ENCODE data around the gene KRTAP5-8. TPM values are rescaled to one million over a fixed set of nuclear protein-coding genes. Genes with fewer than 3 reads are reported as not detected.
"Not testable (repeated sequence)": the region's sequence is repeated elsewhere in the genome, so short reads cannot be mapped to it uniquely, and the experiment has no call there.

The KRTAP5-8 gene
- total RNA-seq, 8 experiments from 2014 or later, result 0.11 to 0.81 (median 0.37) TPM; not detected in 1

- peak in 3 of 8 experiments; percentile 69 to 82 (median 82) for ATAC-seq (replicated peaks in 6 of 8)
- Histone ChIP-seq H3K27ac (no peak overlapping the region), H3K4me3 (no peak overlapping the region), H3K4me1 (replicated peaks in 1 of 2) (no peaks in the 10 kb centered on the region)
- in situ Hi-C loops (cut with MboI; ENCODE audit: low pct_unique_long_range_greater_than_20kb in 2 of 9, low sequenced_read_pairs in 9 of 9, unreplicated experiment in 9 of 9), result no loop called here
Observed at GRCh38 chr11:71557257-71557656, 19.4 kb downstream of the KRTAP5-8 start.

- in situ Hi-C loops (cut with MboI; ENCODE audit: low pct_unique_long_range_greater_than_20kb in 2 of 9, low sequenced_read_pairs in 9 of 9, unreplicated experiment in 9 of 9), result no loop called here
- Histone ChIP-seq H3K4me1 (replicated peaks in 1 of 2) (no peaks in the 10 kb centered on the region), H3K4me3 (no peak overlapping the region), H3K27ac (no peak overlapping the region)
- no peak for ATAC-seq (replicated peaks in 6 of 8)
- 14 to 100% (median 82%) methylated on average over 1 of the region's 1 CpG; no CpG with 5 or more reads in 4 of the 10 experiments for WGBS, 10 experiments
Observed at GRCh38 chr11:71558996-71559395, 21.2 kb downstream of the KRTAP5-8 start.

- no peak for ATAC-seq (replicated peaks in 6 of 8)
- in situ Hi-C loops (cut with MboI; ENCODE audit: low pct_unique_long_range_greater_than_20kb in 2 of 9, low sequenced_read_pairs in 9 of 9, unreplicated experiment in 9 of 9), result no loop called here
- Histone ChIP-seq H3K4me1 (replicated peaks in 1 of 2) (peaks cover 0 to 4% of the 10 kb centered on the region in 2 donors), H3K27ac (no peak overlapping the region), H3K4me3 (no peak overlapping the region)
Observed at GRCh38 chr11:71562120-71562519, 24.3 kb downstream of the KRTAP5-8 start.

GRCh38 chr11:71563406-71563805 lies 25.6 kb downstream of the KRTAP5-8 start:
- Histone ChIP-seq H3K27ac (no peak overlapping the region), H3K4me1 (replicated peaks in 1 of 2) (peaks cover 0 to 4% of the 10 kb centered on the region in 2 donors), H3K4me3 (no peak overlapping the region)
- WGBS, 10 experiments, result 11 to 52% (median 30%) methylated on average over 2 to 8 of the region's 8 CpGs
- in situ Hi-C loops (cut with MboI; ENCODE audit: low pct_unique_long_range_greater_than_20kb in 2 of 9, low sequenced_read_pairs in 9 of 9, unreplicated experiment in 9 of 9), result no loop called here
- ATAC-seq (replicated peaks in 6 of 8), result peak in 3 of 8 experiments; percentile 55 to 81 (median 71)

DNA sequence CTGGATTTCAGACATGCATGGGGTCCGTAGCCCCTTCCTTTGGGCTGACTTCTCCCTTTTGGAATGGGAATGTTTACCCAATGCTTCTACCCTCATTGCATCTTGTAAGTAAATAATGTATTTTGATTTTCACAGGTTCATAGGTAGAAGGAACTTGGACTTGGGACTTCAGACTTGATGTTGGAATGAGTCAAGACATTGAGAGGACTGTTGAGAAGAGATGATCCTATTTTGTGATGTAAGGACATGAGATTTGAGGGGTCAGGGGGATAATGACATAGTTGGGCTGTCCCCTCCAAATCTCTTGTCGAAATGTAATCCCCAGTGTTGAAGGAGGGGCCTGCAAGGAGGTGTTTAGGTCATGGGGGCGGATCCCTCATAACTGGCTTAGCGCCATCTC lies 26.6 kb downstream of the KRTAP5-8 start:
- Histone ChIP-seq H3K27ac (no peak overlapping the region), H3K4me1 (replicated peaks in 1 of 2) (peaks cover 0 to 4% of the 10 kb centered on the region in 2 donors), H3K4me3 (no peak overlapping the region)
- ATAC-seq (replicated peaks in 6 of 8), result no peak
- in situ Hi-C loops (cut with MboI; ENCODE audit: low pct_unique_long_range_greater_than_20kb in 2 of 9, low sequenced_read_pairs in 9 of 9, unreplicated experiment in 9 of 9), result no loop called here
- WGBS, 10 experiments, result 50 to 100% (median 60%) methylated on average over 1 of the region's 4 CpGs; no CpG with 5 or more reads in 5 of the 10 experiments

DNA sequence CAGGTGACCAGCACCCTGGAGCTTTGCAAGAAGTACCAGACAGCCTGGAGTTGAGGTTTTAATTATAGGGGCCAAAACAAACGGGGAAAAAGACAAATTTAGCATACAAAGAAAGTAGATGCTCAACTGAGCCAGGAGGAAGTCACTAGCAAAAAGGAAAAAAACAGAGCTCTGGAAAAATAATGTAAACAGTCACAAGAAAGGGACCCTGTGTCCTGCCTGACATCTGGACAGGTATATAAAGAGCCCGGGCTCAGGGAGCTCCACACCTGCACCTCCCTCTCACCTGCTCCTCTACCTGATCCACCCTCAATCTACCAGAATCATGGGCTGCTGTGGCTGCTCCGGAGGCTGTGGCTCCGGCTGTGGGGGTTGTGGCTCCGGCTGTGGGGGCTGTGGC lies 27.4 kb downstream of the KRTAP5-8 start, which contains the start of gene KRTAP5-10:
KRTAP5-10 (plus strand) TSS at position 301 of the 400 bp plus-strand sequence; CDS start at position 326, 25 bp downstream.
- Histone ChIP-seq H3K4me1 (replicated peaks in 1 of 2) (peaks cover 0 to 4% of the 10 kb centered on the region in 2 donors), H3K27ac (no peak within 1 kb of the TSS), H3K4me3 (no peak within 1 kb of the TSS)
- in situ Hi-C loops (cut with MboI; ENCODE audit: low pct_unique_long_range_greater_than_20kb in 2 of 9, low sequenced_read_pairs in 9 of 9, unreplicated experiment in 9 of 9), result no loop called here
- 0 to 79% (median 33%) methylated on average over 1 to 4 of the region's 5 CpGs; no CpG with 5 or more reads in 4 of the 10 experiments for WGBS, 10 experiments
- no peak for ATAC-seq (replicated peaks in 6 of 8)

DNA sequence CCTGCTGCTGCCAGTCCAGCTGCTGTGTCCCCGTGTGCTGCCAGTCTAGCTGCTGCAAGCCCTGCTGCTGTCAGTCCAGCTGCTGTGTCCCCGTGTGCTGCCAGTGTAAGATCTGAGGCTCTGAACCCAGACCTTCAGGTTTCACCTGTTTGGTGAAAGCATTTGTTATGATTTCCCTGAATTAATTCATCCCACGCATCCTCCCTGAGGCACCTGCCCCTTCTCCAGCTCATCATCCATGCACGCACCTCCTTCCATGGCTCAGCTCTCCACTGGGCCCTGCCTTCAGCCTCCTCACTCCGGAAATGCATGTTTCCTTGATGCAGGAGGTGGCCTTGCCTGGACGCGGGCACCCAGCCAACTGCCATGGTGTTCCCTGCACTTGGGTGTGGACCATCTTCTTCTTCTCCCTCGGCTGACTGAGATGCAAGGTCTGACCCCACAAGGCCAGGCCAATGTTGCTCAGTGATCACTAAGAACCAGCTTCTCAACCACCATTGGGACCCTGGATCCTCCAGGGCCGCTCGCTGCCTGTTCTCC lies 28.3 kb downstream of the KRTAP5-8 start:
- peaks cover 0 to 4% of the 10 kb centered on the region in 2 donors for H3K4me1 ChIP-seq (replicated peaks in 1 of 2)
- WGBS, 10 experiments, result 0 to 89% (median 72%) methylated on average over 1 to 3 of the region's 10 CpGs; no CpG with 5 or more reads in 6 of the 10 experiments
- H3K4me3 ChIP-seq, result no peak overlapping the region
- H3K27ac ChIP-seq, result no peak overlapping the region
- ATAC-seq (replicated peaks in 6 of 8), result peak in 2 of 8 experiments; percentile 19 to 31
- in situ Hi-C loops (cut with MboI; ENCODE audit: low pct_unique_long_range_greater_than_20kb in 2 of 9, low sequenced_read_pairs in 9 of 9, unreplicated experiment in 9 of 9), result no loop called here

DNA sequence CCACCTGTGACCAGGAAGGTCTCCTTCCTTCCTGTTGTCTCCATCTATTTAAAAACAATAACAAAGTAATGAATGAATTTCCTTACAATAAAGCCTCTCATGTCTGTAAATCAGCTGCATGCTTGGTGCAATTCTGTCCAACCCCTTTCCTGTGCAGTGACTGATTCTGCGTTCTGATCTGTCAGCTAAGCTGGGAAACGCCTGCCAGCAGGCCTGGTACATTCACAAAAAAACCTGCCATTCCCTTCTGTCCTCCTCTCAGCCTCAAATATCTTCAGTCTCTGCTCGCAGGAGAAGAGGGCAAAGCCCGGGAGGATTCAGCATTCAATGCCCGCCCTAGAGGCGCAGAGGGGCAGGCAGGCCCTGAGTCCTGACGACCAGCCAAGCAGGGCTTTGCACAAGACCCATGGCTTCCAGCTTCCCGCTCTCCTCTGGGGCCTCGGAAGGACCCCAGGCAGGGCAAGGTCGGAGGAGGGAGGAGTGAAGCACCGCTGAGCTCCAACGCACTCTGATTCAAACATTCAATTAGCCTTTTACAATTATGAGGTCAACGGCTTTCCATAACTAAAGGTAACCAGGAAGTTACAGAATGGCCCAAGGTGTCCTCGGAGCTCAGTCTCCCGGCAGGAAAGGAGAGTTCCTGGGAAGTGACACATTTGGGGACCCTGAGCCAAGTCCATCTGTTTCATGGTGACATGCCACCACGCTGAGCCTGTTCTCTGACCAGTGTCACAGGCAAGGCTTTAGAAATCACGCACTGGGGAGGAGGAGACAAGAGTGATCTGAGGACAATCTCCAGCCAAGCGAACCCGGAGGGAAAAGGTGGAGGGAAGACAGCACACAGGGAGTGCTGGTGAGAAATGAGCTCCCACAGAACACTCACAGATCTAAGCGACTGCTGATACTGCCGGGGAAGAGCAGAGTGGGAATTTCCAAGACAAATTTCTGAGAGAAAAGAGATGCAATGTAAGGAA lies 29.1 kb downstream of the KRTAP5-8 start:
- in situ Hi-C loops (cut with MboI; ENCODE audit: low pct_unique_long_range_greater_than_20kb in 2 of 9, low sequenced_read_pairs in 9 of 9, unreplicated experiment in 9 of 9); H3K27ac ChIP-seq; H3K4me1 ChIP-seq (replicated peaks in 1 of 2); H3K4me3 ChIP-seq: not testable (repeated sequence)
- 72 to 100% (median 90%) methylated on average over 1 to 6 of the region's 21 CpGs; no CpG with 5 or more reads in 6 of the 10 experiments for WGBS, 10 experiments
- peak in 5 of 8 experiments; percentile 30 to 73 (median 72) for ATAC-seq (replicated peaks in 6 of 8)

DNA sequence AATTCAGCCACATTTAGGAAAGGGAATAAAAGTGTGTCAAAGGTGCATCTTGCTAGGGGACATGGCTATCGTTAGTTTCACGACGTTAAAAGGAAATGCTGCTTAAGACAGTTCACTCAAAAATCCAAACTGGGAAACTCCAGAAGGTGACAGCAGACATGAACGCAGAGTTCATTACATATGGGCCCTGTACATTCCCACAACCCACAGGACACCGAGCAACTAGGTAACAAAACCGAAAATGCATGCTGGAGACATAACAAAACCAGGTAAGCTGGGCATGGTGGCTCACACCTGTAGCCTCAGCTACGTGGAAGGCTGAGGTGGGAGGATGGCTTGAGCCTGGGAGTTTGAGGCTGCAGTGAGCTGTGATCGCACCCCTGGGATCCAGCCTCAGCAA lies 29.8 kb downstream of the KRTAP5-8 start:
- H3K4me3 ChIP-seq; H3K27ac ChIP-seq; ATAC-seq (replicated peaks in 6 of 8); H3K4me1 ChIP-seq (replicated peaks in 1 of 2); in situ Hi-C loops (cut with MboI; ENCODE audit: low pct_unique_long_range_greater_than_20kb in 2 of 9, low sequenced_read_pairs in 9 of 9, unreplicated experiment in 9 of 9): not testable (repeated sequence)
- whole genome bisulfite sequencing, 10 experiments, result 25 to 100% (median 75%) methylated on average over 1 to 5 of the region's 8 CpGs; no CpG with 5 or more reads in 3 of the 10 experiments

DNA sequence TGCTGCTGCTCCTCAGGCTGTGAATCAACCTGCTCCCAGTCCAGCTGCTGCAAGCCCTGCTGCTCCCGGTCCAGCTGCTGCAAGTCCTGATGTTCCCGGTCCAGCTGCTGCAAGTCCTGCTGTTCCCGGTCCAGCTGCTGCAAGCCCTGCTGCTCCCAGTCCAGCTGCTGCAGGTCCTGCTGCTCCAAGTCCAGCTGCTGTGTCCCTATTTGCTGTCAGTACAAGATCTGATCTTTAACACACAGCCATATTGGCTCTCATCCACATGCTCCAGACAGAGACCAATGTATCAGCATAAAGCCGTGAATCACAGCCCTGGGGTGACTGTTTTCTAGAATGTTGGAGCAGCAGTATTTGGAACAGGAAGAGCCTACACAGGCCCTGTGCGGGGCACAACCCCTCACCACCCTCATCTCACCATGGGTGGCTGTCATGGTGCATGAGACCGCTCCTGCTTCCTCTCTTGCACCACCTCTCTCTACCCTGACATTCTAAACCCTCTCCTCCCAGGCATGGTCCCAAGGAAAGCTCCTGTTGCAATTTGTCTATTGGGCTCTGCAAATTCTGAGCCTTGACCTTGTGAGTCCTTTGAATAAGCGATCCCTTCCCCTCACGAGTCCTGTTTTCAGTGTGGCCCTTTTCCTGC lies 31.0 kb downstream of the KRTAP5-8 start:
- in situ Hi-C loops (cut with MboI; ENCODE audit: low pct_unique_long_range_greater_than_20kb in 2 of 9, low sequenced_read_pairs in 9 of 9, unreplicated experiment in 9 of 9), result no loop called here
- peak in 7 of 8 experiments; percentile 19 to 87 (median 36) for ATAC-seq (replicated peaks in 6 of 8)
- peaks cover 0 to 4% of the 10 kb centered on the region in 2 donors for H3K4me1 ChIP-seq (replicated peaks in 1 of 2)
- no peak overlapping the region for H3K4me3 ChIP-seq
- no peak overlapping the region for H3K27ac ChIP-seq
- 0 to 100% (median 17%) methylated on average over 1 of the region's 8 CpGs; no CpG with 5 or more reads in 5 of the 10 experiments for WGBS, 10 experiments

- H3K27ac ChIP-seq; H3K4me3 ChIP-seq; ATAC-seq (replicated peaks in 6 of 8); in situ Hi-C loops (cut with MboI; ENCODE audit: low pct_unique_long_range_greater_than_20kb in 2 of 9, low sequenced_read_pairs in 9 of 9, unreplicated experiment in 9 of 9): not testable (repeated sequence)
- peaks cover 7 to 14% of the 10 kb centered on the region in 2 donors for H3K4me1 ChIP-seq (replicated peaks in 1 of 2)
- 40 to 90% (median 69%) methylated on average over 1 to 5 of the region's 39 CpGs; no CpG with 5 or more reads in 6 of the 10 experiments for WGBS, 10 experiments
Observed at GRCh38 chr11:71571101-71571850, 33.5 kb downstream of the KRTAP5-8 start.

- ATAC-seq (replicated peaks in 6 of 8), result no peak
- WGBS, 10 experiments, result 51 to 100% (median 84%) methylated on average over 1 to 9 of the region's 11 CpGs
- Histone ChIP-seq H3K27ac (no peak overlapping the region), H3K4me1 (replicated peaks in 1 of 2) (peaks cover 9 to 10% of the 10 kb centered on the region in 2 donors), H3K4me3 (no peak overlapping the region)
- in situ Hi-C loops (cut with MboI; ENCODE audit: low pct_unique_long_range_greater_than_20kb in 2 of 9, low sequenced_read_pairs in 9 of 9, unreplicated experiment in 9 of 9), result no loop called here
Observed at GRCh38 chr11:71572811-71573210, 35.0 kb downstream of the KRTAP5-8 start.
